Epithelial cell of esophagus (primary cell): ENCODE results near the gene APH1B.
A peak's percentile ranks its signal among the peaks of the same experiment; 100 is the strongest.

Experiments used
- DNase-seq: peaks from one replicate; pipeline ENCODE4 v3.0.0; 2010; ENCODE audit warnings: low read depth
- H3K4me3 ChIP-seq: 2 replicates; pipeline ENCODE4 v1.5.1; 2011; ENCODE audit warnings: mild to moderate bottlenecking, low read length, control low read depth
- CTCF ChIP-seq: IDR thresholded peaks from 2 replicates; pipeline ENCODE4 v1.5.1; 2011; ENCODE audit warnings: low read depth, mild to moderate bottlenecking, low read length, control low read depth, inconsistent platforms; ENCODE audit not compliant: insufficient read depth; ENCODE audit errors: missing control alignments

Gene APH1B

GRCh38 chr15:63241316-63241715 is 36.1 kb upstream of the APH1B start:
- DNase-seq: no peak
- no peak for TF ChIP-seq CTCF
- H3K4me3 ChIP-seq: no peak overlapping the region

DNA sequence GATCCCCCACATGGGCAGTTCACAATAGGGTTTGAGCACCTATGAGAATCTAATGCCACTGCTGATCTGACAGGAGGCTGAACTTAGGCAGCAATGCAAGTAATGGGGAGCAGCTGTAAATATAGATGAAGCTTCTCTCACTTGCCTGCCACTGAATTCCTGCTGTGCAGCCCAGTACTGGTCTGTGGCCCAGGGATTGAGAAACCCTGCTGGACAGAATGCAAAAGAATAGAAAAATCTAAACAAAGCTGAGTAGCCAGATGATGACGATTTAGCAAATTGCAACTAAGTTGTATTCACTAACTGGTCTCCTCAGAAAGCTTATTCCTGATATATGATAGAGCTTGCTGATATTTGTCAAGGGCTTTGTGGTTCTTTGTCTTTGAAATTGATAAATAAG is 34.3 kb upstream of the APH1B start:
- no peak overlapping the region for H3K4me3 ChIP-seq
- DNase-seq: no peak

DNA sequence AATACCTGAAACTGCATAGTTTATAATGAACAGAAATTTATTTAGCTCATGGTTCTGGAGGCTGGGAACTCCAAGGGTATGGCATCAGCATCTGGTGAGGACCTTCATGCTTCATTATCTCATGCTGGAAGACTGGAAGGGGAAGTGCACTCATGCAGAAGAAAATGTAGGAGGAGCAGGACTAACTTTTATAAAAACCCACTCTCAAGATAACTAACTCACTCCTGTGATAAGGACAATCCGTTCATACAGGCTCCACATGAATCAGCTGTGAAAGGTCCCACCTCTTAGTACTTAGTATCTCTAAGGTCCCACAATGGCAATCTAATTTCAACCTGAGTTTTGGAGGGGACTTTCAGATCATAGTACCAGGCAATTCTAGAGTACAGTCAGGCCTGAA is 33.6 kb upstream of the APH1B start:
- H3K4me3 ChIP-seq: no peak overlapping the region
- DNase-seq: no peak
- no peak for TF ChIP-seq CTCF

More for the DNA sequence above, 34.3 kb upstream of the APH1B start:
- TF ChIP-seq CTCF: no peak

GRCh38 chr15:63244399-63244798 is 33.0 kb upstream of the APH1B start:
- peak; percentile 77 for DNase-seq
- TF ChIP-seq CTCF: no peak
- no peak overlapping the region for H3K4me3 ChIP-seq

- H3K4me3 ChIP-seq: no peak overlapping the region
- DNase-seq: no peak
- no peak for TF ChIP-seq CTCF
Measured at GRCh38 chr15:63244976-63245645, 32.3 kb upstream of the APH1B start.

- no peak overlapping the region for H3K4me3 ChIP-seq
- no peak for TF ChIP-seq CTCF
- DNase-seq: peak; percentile 97
Measured at GRCh38 chr15:63246691-63247469, 30.5 kb upstream of the APH1B start.
